ENCODE results near the gene RYR3. TPM values are rescaled to one million over a fixed set of nuclear protein-coding genes. Genes with fewer than 3 reads are reported as not detected.

Gene RYR3
- total RNA-seq, 1 experiment from 2014 or later = not detected

DNA sequence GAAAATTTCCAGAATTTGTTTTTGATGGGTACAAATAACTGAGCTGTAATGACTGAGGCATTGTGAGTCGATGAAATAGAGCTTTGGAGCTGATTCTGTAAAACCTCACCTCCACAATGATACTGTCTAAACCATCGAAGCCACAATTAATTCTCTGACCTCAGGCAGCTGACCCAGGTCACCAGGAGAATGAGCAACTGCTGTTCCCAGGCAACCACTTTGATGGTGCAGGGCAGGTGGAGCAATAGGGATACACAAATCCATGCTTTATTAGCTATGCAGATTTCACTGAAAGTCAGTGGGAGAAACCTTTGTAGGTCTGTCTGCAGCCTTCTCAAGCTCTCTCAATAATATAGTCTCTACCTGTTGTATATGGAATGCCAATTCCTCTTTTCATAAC, 204.4 kb downstream of the RYR3 start:
- CTCF ChIA-PET = no interaction called here

DNA sequence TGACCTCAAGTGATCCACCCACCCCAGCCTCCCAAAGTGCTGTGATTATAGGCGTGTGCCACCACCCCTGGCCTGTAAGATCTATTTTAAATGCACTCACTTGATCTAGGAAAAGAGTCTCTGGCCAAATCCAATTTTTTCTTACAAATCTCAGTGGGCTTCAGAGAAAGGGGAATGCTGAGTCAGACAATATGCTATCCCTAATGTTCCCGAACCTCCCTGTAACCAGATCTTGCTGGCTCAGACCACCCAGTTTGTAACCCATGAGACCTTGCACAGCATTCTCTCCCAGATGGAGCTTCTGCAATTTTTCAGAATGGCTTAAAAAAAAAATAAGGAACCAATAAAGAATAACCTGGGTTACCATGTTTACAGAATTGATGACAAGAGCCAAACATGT, 205.8 kb downstream of the RYR3 start:
- H2AFZ ChIP-seq (ENCODE audit: low read length) = no peak overlapping the region

More for the DNA sequence above, 204.4 kb downstream of the RYR3 start:
- H3K4me3 ChIP-seq (ENCODE audit: low read length) = no peak overlapping the region
- TF ChIP-seq EZH2 (IDR thresholded peaks at IDR 0.05; ENCODE audit: low read length, unreplicated experiment) = no peak
- no peak for TF ChIP-seq EZH2phosphoT487 (IDR thresholded peaks at IDR 0.05; ENCODE audit: borderline replicate concordance, low read length)
- TF ChIP-seq, protein P1, sequence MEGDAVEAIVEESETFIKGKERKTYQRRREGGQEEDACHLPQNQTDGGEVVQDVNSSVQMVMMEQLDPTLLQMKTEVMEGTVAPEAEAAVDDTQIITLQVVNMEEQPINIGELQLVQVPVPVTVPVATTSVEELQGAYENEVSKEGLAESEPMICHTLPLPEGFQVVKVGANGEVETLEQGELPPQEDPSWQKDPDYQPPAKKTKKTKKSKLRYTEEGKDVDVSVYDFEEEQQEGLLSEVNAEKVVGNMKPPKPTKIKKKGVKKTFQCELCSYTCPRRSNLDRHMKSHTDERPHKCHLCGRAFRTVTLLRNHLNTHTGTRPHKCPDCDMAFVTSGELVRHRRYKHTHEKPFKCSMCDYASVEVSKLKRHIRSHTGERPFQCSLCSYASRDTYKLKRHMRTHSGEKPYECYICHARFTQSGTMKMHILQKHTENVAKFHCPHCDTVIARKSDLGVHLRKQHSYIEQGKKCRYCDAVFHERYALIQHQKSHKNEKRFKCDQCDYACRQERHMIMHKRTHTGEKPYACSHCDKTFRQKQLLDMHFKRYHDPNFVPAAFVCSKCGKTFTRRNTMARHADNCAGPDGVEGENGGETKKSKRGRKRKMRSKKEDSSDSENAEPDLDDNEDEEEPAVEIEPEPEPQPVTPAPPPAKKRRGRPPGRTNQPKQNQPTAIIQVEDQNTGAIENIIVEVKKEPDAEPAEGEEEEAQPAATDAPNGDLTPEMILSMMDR (conservative IDR thresholded peaks at IDR 0.05; ENCODE audit: low read depth, low read length) = no peak
- H3K79me2 ChIP-seq (ENCODE audit: low read length) = no peaks in the 10 kb centered on the region
- H3K9ac ChIP-seq (ENCODE audit: low read length) = no peak overlapping the region
- no peaks in the 10 kb centered on the region for H3K9me3 ChIP-seq (ENCODE audit: low read length)
- DNase-seq = no peak
- intact Hi-C loops (cut with micrococcal nuclease) = no loop called here
- no peaks in the 10 kb centered on the region for H3K9me2 ChIP-seq (replicated peaks; ENCODE audit: low read length)
- H3K4me1 ChIP-seq (ENCODE audit: insufficient read depth, low read length) = no peaks in the 10 kb centered on the region
- H3K4me2 ChIP-seq (ENCODE audit: low read length) = no peak overlapping the region
- no TSS peak for BruUV-seq (replicated peaks)
- no peaks in the 10 kb centered on the region for H3F3A ChIP-seq (ENCODE audit: low read length, unreplicated experiment)
- H2AFZ ChIP-seq (ENCODE audit: low read length) = no peak overlapping the region
- ATAC-seq = no peak
- H4K20me1 ChIP-seq (ENCODE audit: low read length) = 0 out of 2 replicates have a peak, but pooled peaks cover 3% of the 10 kb centered on the region
- H3K27ac ChIP-seq (ENCODE audit: low read length) = no peak overlapping the region
- no peaks in the 10 kb centered on the region for H3K36me3 ChIP-seq (ENCODE audit: low read depth, low read length)
- POLR2A ChIA-PET (ENCODE audit: unreplicated experiment) = no interaction called here
- peaks cover 91% of the 10 kb centered on the region for H3K27me3 ChIP-seq (ENCODE audit: low read length)

DNA sequence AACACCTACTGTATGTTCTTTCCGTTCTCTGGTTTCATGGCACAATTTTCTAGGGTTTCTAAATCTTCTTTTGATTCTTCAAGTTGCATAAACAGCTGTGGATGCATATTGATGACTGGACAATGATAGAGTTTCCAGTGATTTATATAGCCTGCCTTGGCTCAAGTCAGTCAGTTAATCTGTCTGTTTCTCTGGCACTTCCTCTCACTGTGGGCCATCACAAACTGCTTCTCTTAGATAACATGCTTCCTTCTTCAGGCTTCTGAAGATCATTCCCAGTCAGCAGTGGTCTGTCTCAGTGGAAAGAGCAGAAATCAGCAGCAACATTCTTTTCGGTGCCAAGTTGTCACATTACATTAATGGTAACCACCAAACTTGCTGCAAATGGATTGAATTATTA, 207.2 kb downstream of the RYR3 start:
- H4K20me1 ChIP-seq (ENCODE audit: low read length) = no peaks in the 10 kb centered on the region
- POLR2A ChIA-PET (ENCODE audit: unreplicated experiment) = no interaction called here
- TF ChIP-seq EZH2phosphoT487 (IDR thresholded peaks at IDR 0.05; ENCODE audit: borderline replicate concordance, low read length) (no peak), EZH2 (IDR thresholded peaks at IDR 0.05; ENCODE audit: low read length, unreplicated experiment) (no peak)
- TF ChIP-seq, protein P1 (conservative IDR thresholded peaks at IDR 0.05; ENCODE audit: low read depth, low read length) = no peak
- no peaks in the 10 kb centered on the region for H3K36me3 ChIP-seq (ENCODE audit: low read depth, low read length)
- ATAC-seq (no peak), DNase-seq (no peak)
- no peak overlapping the region for H2AFZ ChIP-seq (ENCODE audit: low read length)
- H3K4me1 ChIP-seq (ENCODE audit: insufficient read depth, low read length) = no peaks in the 10 kb centered on the region
- H3F3A ChIP-seq (ENCODE audit: low read length, unreplicated experiment) = no peaks in the 10 kb centered on the region
- H3K9ac ChIP-seq (ENCODE audit: low read length) = no peak overlapping the region
- no TSS peak for BruUV-seq (replicated peaks)
- H3K27me3 ChIP-seq (ENCODE audit: low read length) = peaks cover 80% of the 10 kb centered on the region
- CTCF ChIA-PET = no interaction called here
- no peak overlapping the region for H3K4me2 ChIP-seq (ENCODE audit: low read length)
- H3K9me3 ChIP-seq (ENCODE audit: low read length) = no peaks in the 10 kb centered on the region
- no peaks in the 10 kb centered on the region for H3K9me2 ChIP-seq (replicated peaks; ENCODE audit: low read length)
- intact Hi-C loops (cut with micrococcal nuclease) = no loop called here
- no peaks in the 10 kb centered on the region for H3K79me2 ChIP-seq (ENCODE audit: low read length)
- no peak overlapping the region for H3K4me3 ChIP-seq (ENCODE audit: low read length)
- no peak overlapping the region for H3K27ac ChIP-seq (ENCODE audit: low read length)

More for the DNA sequence above, 205.8 kb downstream of the RYR3 start:
- no peaks in the 10 kb centered on the region for H3K4me1 ChIP-seq (ENCODE audit: insufficient read depth, low read length)
- H3K27ac ChIP-seq (ENCODE audit: low read length) = no peak overlapping the region
- ChIA-PET CTCF (no interaction called here), POLR2A (ENCODE audit: unreplicated experiment) (no interaction called here)
- DNase-seq (no peak), ATAC-seq (no peak)
- H3K79me2 ChIP-seq (ENCODE audit: low read length) = no peaks in the 10 kb centered on the region
- no peaks in the 10 kb centered on the region for H4K20me1 ChIP-seq (ENCODE audit: low read length)
- no peak overlapping the region for H3K4me2 ChIP-seq (ENCODE audit: low read length)
- no peak overlapping the region for H3K9ac ChIP-seq (ENCODE audit: low read length)
- H3K9me2 ChIP-seq (replicated peaks; ENCODE audit: low read length) = no peaks in the 10 kb centered on the region
- no peak overlapping the region for H3K4me3 ChIP-seq (ENCODE audit: low read length)
- H3F3A ChIP-seq (ENCODE audit: low read length, unreplicated experiment) = no peaks in the 10 kb centered on the region
- no peaks in the 10 kb centered on the region for H3K36me3 ChIP-seq (ENCODE audit: low read depth, low read length)
- peaks cover 92% of the 10 kb centered on the region for H3K27me3 ChIP-seq (ENCODE audit: low read length)
- H3K9me3 ChIP-seq (ENCODE audit: low read length) = no peaks in the 10 kb centered on the region
- TF ChIP-seq, protein P1 (conservative IDR thresholded peaks at IDR 0.05; ENCODE audit: low read depth, low read length) = no peak
- TF ChIP-seq EZH2 (IDR thresholded peaks at IDR 0.05; ENCODE audit: low read length, unreplicated experiment) (no peak), EZH2phosphoT487 (IDR thresholded peaks at IDR 0.05; ENCODE audit: borderline replicate concordance, low read length) (no peak)
- BruUV-seq (replicated peaks) = no TSS peak
- intact Hi-C loops (cut with micrococcal nuclease) = no loop called here
